Endothelial cell of umbilical vein (primary cell): ENCODE data around the gene HMGXB4.

Experiments used
- EZH2 ChIP-seq: IDR thresholded peaks from 2 replicates; pipeline ENCODE4 v1.6.1; 2012; ENCODE audit warnings: borderline replicate concordance, low read depth, mild to moderate bottlenecking, moderate library complexity, low read length, inconsistent platforms; ENCODE audit not compliant: severe bottlenecking
- TF ChIP-seq, protein P1 (sequence below), 2 donors: IDR thresholded peaks; 1 replicate in 1 of 2; 2 replicates in 1 of 2; pipeline ENCODE4 v1.5.1; 2011; ENCODE audit warnings: low read length in 2 of 2, mild to moderate bottlenecking in 2 of 2, moderate library complexity in 2 of 2, control low read depth in 1 of 2, inconsistent platforms in 1 of 2, low read depth in 1 of 2; ENCODE audit not compliant: insufficient read depth in 1 of 2; ENCODE audit errors: extremely low read depth in 1 of 2

DNA sequence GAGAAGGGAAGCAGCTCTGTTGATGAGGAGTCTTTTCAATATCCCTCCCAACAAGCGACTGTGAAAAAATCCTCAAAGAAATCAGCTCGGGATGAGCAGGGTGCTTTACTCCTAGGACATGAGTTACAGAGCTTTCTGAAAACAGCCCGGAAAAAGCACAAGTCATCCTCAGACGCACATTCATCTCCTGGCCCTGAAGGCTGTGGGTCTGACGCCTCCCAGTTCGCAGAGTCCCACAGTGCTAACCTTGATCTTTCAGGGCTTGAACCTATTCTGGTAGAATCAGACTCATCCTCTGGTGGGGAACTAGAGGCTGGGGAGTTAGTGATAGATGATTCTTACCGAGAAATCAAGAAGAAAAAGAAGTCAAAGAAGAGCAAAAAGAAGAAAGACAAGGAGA lies 7.7 kb downstream of the HMGXB4 start:
- TF ChIP-seq, protein P1, sequence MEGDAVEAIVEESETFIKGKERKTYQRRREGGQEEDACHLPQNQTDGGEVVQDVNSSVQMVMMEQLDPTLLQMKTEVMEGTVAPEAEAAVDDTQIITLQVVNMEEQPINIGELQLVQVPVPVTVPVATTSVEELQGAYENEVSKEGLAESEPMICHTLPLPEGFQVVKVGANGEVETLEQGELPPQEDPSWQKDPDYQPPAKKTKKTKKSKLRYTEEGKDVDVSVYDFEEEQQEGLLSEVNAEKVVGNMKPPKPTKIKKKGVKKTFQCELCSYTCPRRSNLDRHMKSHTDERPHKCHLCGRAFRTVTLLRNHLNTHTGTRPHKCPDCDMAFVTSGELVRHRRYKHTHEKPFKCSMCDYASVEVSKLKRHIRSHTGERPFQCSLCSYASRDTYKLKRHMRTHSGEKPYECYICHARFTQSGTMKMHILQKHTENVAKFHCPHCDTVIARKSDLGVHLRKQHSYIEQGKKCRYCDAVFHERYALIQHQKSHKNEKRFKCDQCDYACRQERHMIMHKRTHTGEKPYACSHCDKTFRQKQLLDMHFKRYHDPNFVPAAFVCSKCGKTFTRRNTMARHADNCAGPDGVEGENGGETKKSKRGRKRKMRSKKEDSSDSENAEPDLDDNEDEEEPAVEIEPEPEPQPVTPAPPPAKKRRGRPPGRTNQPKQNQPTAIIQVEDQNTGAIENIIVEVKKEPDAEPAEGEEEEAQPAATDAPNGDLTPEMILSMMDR (IDR thresholded peaks at IDR 0.05; ENCODE audit: extremely low read depth in 1 of 2, insufficient read depth in 1 of 2, low read depth in 1 of 2, low read length in 2 of 2), result no peak
- TF ChIP-seq EZH2, result no peak
